Osteocyte (in vitro differentiated cells): ENCODE data around the gene SDHC. TPM values are rescaled to one million over a fixed set of nuclear protein-coding genes. Genes with fewer than 3 reads are reported as not detected.

Source experiments
- DNase-seq: peaks from one replicate; pipeline ENCODE4 v3.0.0; 2021; ENCODE audit warnings: mixed read lengths; ENCODE audit not compliant: unreplicated experiment; ENCODE audit errors: extremely low spot score
- H3K27ac Mint-ChIP-seq: one replicate; pipeline ENCODE4 v1.8.0; 2021; ENCODE audit warnings: mild to moderate bottlenecking, mixed read lengths; ENCODE audit not compliant: unreplicated experiment
- H3K27me3 Mint-ChIP-seq: one replicate; pipeline ENCODE4 v1.8.0; 2021; ENCODE audit warnings: mixed read lengths; ENCODE audit not compliant: unreplicated experiment
- H3K36me3 Mint-ChIP-seq: one replicate; pipeline ENCODE4 v1.8.0; 2021; ENCODE audit warnings: mixed read lengths; ENCODE audit not compliant: unreplicated experiment
- H3K4me1 Mint-ChIP-seq: one replicate; pipeline ENCODE4 v1.8.0; 2021; ENCODE audit warnings: mixed read lengths; ENCODE audit not compliant: unreplicated experiment
- H3K4me3 Mint-ChIP-seq: one replicate; pipeline ENCODE4 v1.8.0; 2021; ENCODE audit warnings: mild to moderate bottlenecking, moderate library complexity, mixed read lengths; ENCODE audit not compliant: unreplicated experiment
- H3K9me3 Mint-ChIP-seq: one replicate; pipeline ENCODE4 v1.8.0; 2021; ENCODE audit warnings: mixed read lengths; ENCODE audit not compliant: unreplicated experiment
- CTCF ChIP-seq: fragments of 200-600 bp; sonication (generic); IDR thresholded peaks from 2 replicates; pipeline ENCODE4 v1.5.0; 2021; ENCODE audit warnings: antibody characterized with exemption, mild to moderate bottlenecking, moderate library complexity
- total RNA-seq: library from RNA; stranded (reverse); gene quantifications from 2 replicates; pipeline ENCODE4 v1.2.1, GENCODE V29; 2021

Gene SDHC
- total RNA-seq, 1 donor from 2014 or later, result 148 TPM

- no peak for TF ChIP-seq CTCF
- Mint-ChIP-seq H3K27me3 (no peaks in the 10 kb centered on the region), H3K36me3 (peaks cover 27% of the 10 kb centered on the region), H3K9me3 (no peaks in the 10 kb centered on the region), H3K27ac (no peak overlapping the region), H3K4me1 (peaks cover 6% of the 10 kb centered on the region), H3K4me3 (no peak overlapping the region)
- DNase-seq, result no peak
Measured at GRCh38 chr1:161364332-161364731, 50.2 kb downstream of the SDHC start.

GRCh38 chr1:161365207-161365606 is 51.0 kb downstream of the SDHC start:
- Mint-ChIP-seq H3K4me1 (peaks cover 6% of the 10 kb centered on the region), H3K27ac (no peak overlapping the region)

GRCh38 chr1:161367684-161368400 is 53.7 kb downstream of the SDHC start, which contains the start of gene CFAP126:
Gene CFAP126, minus strand, starts transcription at chr1:161367876. Its CDS starts 8 bp downstream, at chr1:161367868.
- H3K4me3 Mint-ChIP-seq, result no peak within 1 kb of the TSS
- H3K9me3 Mint-ChIP-seq, result no peaks in the 10 kb centered on the region
- peaks cover 20% of the 10 kb centered on the region for H3K36me3 Mint-ChIP-seq
- no peaks in the 10 kb centered on the region for H3K27me3 Mint-ChIP-seq
- TF ChIP-seq CTCF, result peak; percentile 21
- H3K27ac Mint-ChIP-seq, result peak within 1 kb of the TSS; percentile 72
- no peak for DNase-seq
- peaks cover 6% of the 10 kb centered on the region for H3K4me1 Mint-ChIP-seq

More at GRCh38 chr1:161365207-161365606, 51.0 kb downstream of the SDHC start:
- H3K4me3 Mint-ChIP-seq, result no peak overlapping the region
- no peak for TF ChIP-seq CTCF
- no peaks in the 10 kb centered on the region for H3K27me3 Mint-ChIP-seq
- H3K36me3 Mint-ChIP-seq, result peaks cover 23% of the 10 kb centered on the region
- H3K9me3 Mint-ChIP-seq, result no peaks in the 10 kb centered on the region
- no peak for DNase-seq

- no peak overlapping the region for H3K4me3 Mint-ChIP-seq
- H3K36me3 Mint-ChIP-seq, result no peaks in the 10 kb centered on the region
- no peaks in the 10 kb centered on the region for H3K27me3 Mint-ChIP-seq
- TF ChIP-seq CTCF, result no peak
- H3K27ac Mint-ChIP-seq, result no peak overlapping the region
- no peak for DNase-seq
- H3K9me3 Mint-ChIP-seq, result no peaks in the 10 kb centered on the region
- no peaks in the 10 kb centered on the region for H3K4me1 Mint-ChIP-seq
Measured at GRCh38 chr1:161373442-161373841, 59.3 kb downstream of the SDHC start.

- Mint-ChIP-seq H3K27me3 (no peaks in the 10 kb centered on the region), H3K36me3 (no peaks in the 10 kb centered on the region), H3K4me3 (no peak overlapping the region), H3K4me1 (no peaks in the 10 kb centered on the region), H3K27ac (no peak overlapping the region), H3K9me3 (no peaks in the 10 kb centered on the region)
- DNase-seq, result no peak
- TF ChIP-seq CTCF, result peak; percentile 43
Measured at GRCh38 chr1:161374373-161374772, 60.2 kb downstream of the SDHC start.
